IPS-18a (cell line): ENCODE measurements around the gene LIMA1.
"Not testable (repeated sequence)": the region's sequence is repeated elsewhere in the genome, so short reads cannot be mapped to it uniquely, and the experiment has no call there.

Experiments used
- H3K27ac ChIP-seq: one replicate; pipeline ENCODE4 v1.5.1; 2013; ENCODE audit warnings: low read length
- H3K27me3 ChIP-seq: one replicate; pipeline ENCODE4 v1.6.1; 2013; ENCODE audit warnings: mild to moderate bottlenecking, low read length; ENCODE audit not compliant: control insufficient read depth, insufficient read depth
- H3K36me3 ChIP-seq: one replicate; pipeline ENCODE4 v1.6.1; 2013; ENCODE audit warnings: low read depth, low read length; ENCODE audit not compliant: control insufficient read depth
- H3K4me1 ChIP-seq: one replicate; pipeline ENCODE4 v1.6.1; 2013; ENCODE audit warnings: low read depth, low read length; ENCODE audit not compliant: control insufficient read depth
- H3K4me3 ChIP-seq: one replicate; pipeline ENCODE4 v1.5.1; 2013; ENCODE audit warnings: low read length
- H3K9ac ChIP-seq: one replicate; pipeline ENCODE4 v1.6.1; 2013; ENCODE audit warnings: mild to moderate bottlenecking, low read length, moderate library complexity
- H3K9me3 ChIP-seq: one replicate; pipeline ENCODE4 v1.6.1; 2013; ENCODE audit warnings: low read depth, low read length; ENCODE audit not compliant: control insufficient read depth

Gene LIMA1

GRCh38 chr12:50282721-50283228, 545 bp downstream of the LIMA1 start:
- H3K9ac ChIP-seq, result peak overlapping the region; percentile 35
- no peaks in the 10 kb centered on the region for H3K36me3 ChIP-seq
- H3K27me3 ChIP-seq, result peaks cover 23% of the 10 kb centered on the region
- H3K4me1 ChIP-seq, result peaks cover 4% of the 10 kb centered on the region
- H3K9me3 ChIP-seq, result no peaks in the 10 kb centered on the region
- H3K27ac ChIP-seq, result no peak overlapping the region
- H3K4me3 ChIP-seq, result peak overlapping the region; percentile 66

- H3K36me3 ChIP-seq, result no peaks in the 10 kb centered on the region
- H3K4me1 ChIP-seq, result peaks cover 4% of the 10 kb centered on the region
- no peak overlapping the region for H3K27ac ChIP-seq
- peaks cover 23% of the 10 kb centered on the region for H3K27me3 ChIP-seq
- no peaks in the 10 kb centered on the region for H3K9me3 ChIP-seq
- H3K4me3 ChIP-seq, result no peak overlapping the region
- no peak overlapping the region for H3K9ac ChIP-seq
Measured at GRCh38 chr12:50279501-50279900, 3.8 kb downstream of the LIMA1 start.

- Histone ChIP-seq H3K27me3 (peaks cover 13% of the 10 kb centered on the region), H3K27ac (no peak overlapping the region), H3K36me3 (no peaks in the 10 kb centered on the region), H3K4me3 (no peak overlapping the region), H3K9me3 (no peaks in the 10 kb centered on the region), H3K9ac (no peak overlapping the region), H3K4me1 (no peaks in the 10 kb centered on the region)
Measured at GRCh38 chr12:50276912-50277671, 6.2 kb downstream of the LIMA1 start.

DNA sequence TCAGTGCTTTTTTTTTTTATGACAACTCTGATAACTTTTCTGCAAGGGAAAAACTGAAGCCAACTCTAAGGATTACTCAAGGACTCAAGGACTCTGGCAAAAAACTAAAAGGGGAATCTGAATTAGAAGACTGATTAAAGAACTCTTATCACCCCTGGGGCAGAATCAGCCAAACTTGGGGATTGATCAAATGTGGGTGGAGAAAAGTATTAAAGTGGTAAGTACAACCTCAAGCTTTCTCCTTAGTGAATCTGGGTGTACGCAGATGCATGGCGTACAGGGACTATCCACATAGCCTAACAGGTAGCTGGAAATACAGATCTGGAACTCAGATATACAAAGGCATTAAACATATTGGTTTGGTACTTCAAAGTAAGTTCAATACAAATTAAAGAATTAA, 7.3 kb downstream of the LIMA1 start:
- H3K27me3 ChIP-seq, result peaks cover 3% of the 10 kb centered on the region
- no peaks in the 10 kb centered on the region for H3K36me3 ChIP-seq
- no peak overlapping the region for H3K4me3 ChIP-seq
- no peak overlapping the region for H3K9ac ChIP-seq
- H3K4me1 ChIP-seq, result no peaks in the 10 kb centered on the region
- H3K9me3 ChIP-seq, result no peaks in the 10 kb centered on the region
- H3K27ac ChIP-seq, result no peak overlapping the region

- Histone ChIP-seq H3K9ac (no peak overlapping the region), H3K27me3 (no peaks in the 10 kb centered on the region), H3K9me3 (no peaks in the 10 kb centered on the region), H3K4me1 (no peaks in the 10 kb centered on the region), H3K27ac (no peak overlapping the region), H3K4me3 (no peak overlapping the region), H3K36me3 (no peaks in the 10 kb centered on the region)
Measured at GRCh38 chr12:50275556-50275955, 7.8 kb downstream of the LIMA1 start.

- not testable (repeated sequence) for H3K27ac ChIP-seq, H3K4me1 ChIP-seq, H3K36me3 ChIP-seq, H3K4me3 ChIP-seq, H3K9ac ChIP-seq, H3K9me3 ChIP-seq, H3K27me3 ChIP-seq
Measured at GRCh38 chr12:50275127-50275526, 8.2 kb downstream of the LIMA1 start.

DNA sequence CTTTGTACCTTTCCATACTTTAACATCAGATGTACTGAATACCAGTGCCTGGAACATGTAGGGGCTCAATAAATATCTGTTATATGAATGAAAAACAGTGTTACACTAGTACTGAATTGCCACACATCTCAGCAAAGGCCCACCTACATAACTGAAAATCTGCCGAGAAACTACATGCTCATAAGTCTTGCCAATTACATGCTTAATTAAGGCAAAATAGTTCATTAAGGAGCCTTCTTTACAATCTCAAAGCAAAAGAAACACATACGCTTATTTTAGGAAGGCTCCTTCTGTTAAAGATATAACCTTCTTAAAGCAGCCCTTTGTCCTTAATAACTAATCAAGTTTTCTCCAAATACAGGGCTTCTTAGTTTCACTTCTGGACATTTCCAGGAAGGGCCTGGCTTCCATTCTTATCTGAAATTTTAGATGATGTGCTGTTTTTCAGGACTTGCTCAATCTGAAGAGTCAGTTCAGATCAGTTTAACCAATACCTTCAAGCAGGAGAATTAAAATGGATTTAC, 11.5 kb downstream of the LIMA1 start:
- Histone ChIP-seq H3K9ac (no peak overlapping the region), H3K4me3 (no peak overlapping the region), H3K9me3 (no peaks in the 10 kb centered on the region), H3K4me1 (no peaks in the 10 kb centered on the region), H3K36me3 (no peaks in the 10 kb centered on the region), H3K27ac (no peak overlapping the region), H3K27me3 (no peaks in the 10 kb centered on the region)

- no peaks in the 10 kb centered on the region for H3K4me1 ChIP-seq
- no peaks in the 10 kb centered on the region for H3K36me3 ChIP-seq
- H3K9ac ChIP-seq, result no peak overlapping the region
- no peaks in the 10 kb centered on the region for H3K27me3 ChIP-seq
- no peaks in the 10 kb centered on the region for H3K9me3 ChIP-seq
- no peak overlapping the region for H3K4me3 ChIP-seq
- no peak overlapping the region for H3K27ac ChIP-seq
Measured at GRCh38 chr12:50268482-50268881, 14.8 kb downstream of the LIMA1 start.

DNA sequence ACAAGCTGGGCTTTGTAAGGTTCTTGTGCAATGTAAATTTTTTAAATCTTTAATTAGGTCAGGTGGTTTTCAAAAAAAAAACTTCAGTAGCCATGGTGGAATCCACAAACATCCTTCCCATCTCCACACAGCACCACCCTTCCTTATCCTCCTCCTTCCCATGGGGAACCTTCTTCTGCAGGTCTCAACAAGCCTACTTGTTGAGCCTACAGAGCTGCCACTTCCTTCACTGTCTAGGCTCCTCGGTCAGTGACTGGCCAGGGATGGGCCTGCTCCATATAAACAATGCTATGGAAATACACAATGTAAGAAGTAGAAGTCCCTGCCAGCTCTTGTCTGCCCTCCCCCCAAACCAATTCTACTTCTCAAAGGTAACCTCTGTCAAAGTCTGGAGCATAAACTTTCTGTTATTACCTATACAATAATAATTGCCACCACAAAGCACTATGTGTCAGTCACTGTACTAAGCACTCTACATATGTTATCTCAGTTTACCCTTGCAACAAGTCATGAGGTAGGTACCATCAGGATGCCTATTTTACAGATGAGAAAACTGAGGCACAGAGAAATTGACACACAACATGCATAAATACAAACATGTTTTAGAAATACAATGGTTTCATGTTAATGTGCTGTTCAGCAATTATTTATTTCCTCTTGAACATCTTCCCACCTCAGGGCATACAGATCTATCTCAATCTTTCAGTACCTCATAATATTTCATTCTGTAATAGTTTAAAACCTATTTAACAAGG, 17.4 kb downstream of the LIMA1 start:
- Histone ChIP-seq H3K9me3 (no peaks in the 10 kb centered on the region), H3K36me3 (no peaks in the 10 kb centered on the region), H3K9ac (no peak overlapping the region), H3K27me3 (no peaks in the 10 kb centered on the region), H3K4me1 (no peaks in the 10 kb centered on the region), H3K4me3 (no peak overlapping the region), H3K27ac (no peak overlapping the region)

GRCh38 chr12:50263832-50264231, 19.5 kb downstream of the LIMA1 start:
- H3K4me1 ChIP-seq, result no peaks in the 10 kb centered on the region
- H3K4me3 ChIP-seq, result no peak overlapping the region
- H3K36me3 ChIP-seq, result no peaks in the 10 kb centered on the region

GRCh38 chr12:50261654-50262053, 21.7 kb downstream of the LIMA1 start:
- H3K36me3 ChIP-seq, result no peaks in the 10 kb centered on the region
- no peaks in the 10 kb centered on the region for H3K4me1 ChIP-seq
- H3K4me3 ChIP-seq, result no peak overlapping the region
- no peak overlapping the region for H3K9ac ChIP-seq
- no peaks in the 10 kb centered on the region for H3K9me3 ChIP-seq
- no peak overlapping the region for H3K27ac ChIP-seq
- H3K27me3 ChIP-seq, result no peaks in the 10 kb centered on the region

More at GRCh38 chr12:50263832-50264231, 19.5 kb downstream of the LIMA1 start:
- Histone ChIP-seq H3K27ac (no peak overlapping the region), H3K27me3 (no peaks in the 10 kb centered on the region), H3K9ac (no peak overlapping the region), H3K9me3 (no peaks in the 10 kb centered on the region)
